NCI-H526 (cell line): ENCODE measurements around the gene NFILZ.

Source experiments
- DNase-seq, 2 experiments: peaks; one replicate each; lab custom pipeline; 2025; lab: John Stamatoyannopoulos, UW

NFILZ gene

GRCh38 chr19:8629996-8630683 lies at the start of gene NFILZ:
Gene NFILZ, plus strand, starts transcription at chr19:8630633. Its CDS starts 46,133 bp downstream, at chr19:8676766.
- DNase-seq = no peak

DNA sequence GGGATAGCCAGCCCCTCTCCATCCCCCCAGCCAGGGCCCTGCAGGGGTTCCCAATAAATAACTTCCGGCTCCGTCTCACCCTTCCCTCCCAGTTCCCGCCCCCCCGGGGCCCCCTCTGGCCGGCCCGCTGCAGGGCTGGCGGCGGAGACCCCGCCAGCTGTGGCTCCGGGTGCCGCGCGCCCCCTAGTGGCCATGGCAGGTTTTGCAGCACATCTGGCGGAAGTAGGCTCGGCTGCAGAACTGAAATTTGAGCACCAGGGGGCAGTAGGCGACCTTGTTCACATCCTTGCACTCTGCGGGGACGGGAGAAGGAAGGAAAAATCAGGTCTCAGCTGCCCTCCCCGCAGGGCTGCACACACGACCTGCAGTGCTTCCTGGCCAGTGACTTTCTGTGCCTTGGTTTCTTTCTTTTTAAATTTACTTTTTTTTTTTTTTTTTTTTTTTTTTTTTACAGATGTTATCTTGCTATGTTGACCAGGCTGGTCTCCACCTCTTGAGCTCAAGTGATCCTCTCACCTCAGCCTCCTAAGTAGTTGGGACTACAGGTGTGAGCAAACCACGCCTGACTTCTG lies 49.6 kb upstream of the NFILZ start:
- peak in 1 of 2 experiments; percentile 58 for DNase-seq

DNA sequence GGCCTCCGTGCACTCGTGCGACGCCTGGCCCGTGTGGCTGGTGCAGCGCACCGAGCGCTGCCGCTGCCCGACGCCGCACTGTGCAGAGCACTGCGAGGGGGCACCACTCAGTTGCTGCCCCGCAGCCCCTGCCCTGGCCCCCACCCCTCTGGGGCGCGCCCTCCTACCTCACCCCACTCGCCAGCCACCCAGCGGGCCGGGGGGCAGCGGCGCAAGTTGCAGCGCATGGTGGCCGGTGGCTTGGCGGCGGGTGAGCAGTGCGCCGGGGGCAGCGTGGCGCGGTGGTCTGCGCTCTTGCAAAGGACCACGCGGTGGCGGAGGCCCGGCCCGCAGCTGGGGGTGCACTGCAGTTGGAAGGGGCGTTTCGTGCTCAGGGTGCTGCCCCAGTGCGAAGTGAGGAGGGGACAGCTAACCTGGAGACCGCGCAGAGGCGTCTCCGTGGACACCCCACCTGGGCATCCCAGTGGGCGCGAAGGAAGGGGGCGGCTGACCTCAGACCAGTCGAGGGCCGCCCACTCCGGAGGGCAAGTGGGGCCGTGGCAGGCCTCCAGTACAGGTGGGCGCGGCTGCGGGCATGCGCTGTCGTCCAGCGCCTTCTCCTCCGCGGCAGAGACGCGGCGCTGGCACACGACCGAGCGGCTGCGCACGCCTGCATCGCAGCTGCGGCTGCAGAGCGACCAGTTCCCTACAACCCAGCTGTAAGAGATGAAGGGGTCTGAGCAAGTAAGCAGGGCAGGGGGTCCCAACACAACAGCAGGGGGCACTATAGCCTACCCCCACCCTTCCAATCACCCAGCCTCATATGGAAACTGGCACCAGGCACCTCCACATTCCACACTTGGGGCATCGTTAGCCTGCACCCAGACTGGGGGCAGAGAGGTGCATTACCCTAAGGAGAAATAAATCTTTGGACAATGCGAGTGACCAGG lies 45.2 kb upstream of the NFILZ start:
- DNase-seq = no peak

GRCh38 chr19:8585894-8586750 lies 44.3 kb upstream of the NFILZ start:
- peak; percentile 11 to 44 for DNase-seq

GRCh38 chr19:8589177-8589714 lies 41.2 kb upstream of the NFILZ start:
- DNase-seq = no peak

GRCh38 chr19:8592231-8593009 lies 38.0 kb upstream of the NFILZ start:
- DNase-seq = peak in 1 of 2 experiments; percentile 48

DNA sequence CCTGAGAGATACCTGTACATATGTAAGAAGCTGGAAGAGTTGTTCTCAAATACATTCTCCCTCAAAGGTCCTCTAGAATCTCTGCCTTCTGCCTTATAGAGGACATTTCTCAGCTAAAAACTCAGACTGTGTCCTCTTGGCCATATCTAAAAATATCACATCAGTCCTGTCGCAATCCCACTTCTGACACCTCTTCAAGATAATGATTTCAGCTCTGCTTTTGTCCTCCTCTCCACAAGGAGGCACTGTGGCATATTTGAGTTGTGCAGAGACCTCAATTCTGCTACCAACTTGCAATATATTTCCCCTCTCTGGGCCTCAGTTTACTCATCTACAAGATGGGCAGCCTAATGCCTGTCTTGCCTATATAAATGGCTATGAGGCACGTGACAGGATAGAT lies 36.5 kb upstream of the NFILZ start:
- DNase-seq = no peak

GRCh38 chr19:8595651-8596050 lies 34.8 kb upstream of the NFILZ start:
- no peak for DNase-seq

DNA sequence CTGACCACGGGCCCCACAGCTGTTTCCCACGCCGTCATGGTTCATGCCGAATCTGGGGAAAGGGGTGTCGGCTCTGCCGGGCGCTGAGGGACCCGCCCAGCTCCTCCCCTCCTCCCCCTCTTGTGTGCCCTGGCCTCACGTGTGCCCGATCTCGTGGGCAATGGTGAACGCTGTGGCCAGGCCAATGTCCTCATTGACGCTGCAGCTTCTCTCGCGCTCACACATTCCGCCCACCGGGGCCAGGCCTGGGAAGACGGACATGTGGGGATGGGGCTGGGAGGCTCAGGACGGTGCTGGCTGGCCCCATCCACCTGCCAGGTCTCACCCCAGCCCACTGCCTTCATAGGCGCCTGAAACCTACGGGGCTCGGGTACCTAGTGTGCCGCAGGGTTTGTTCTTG lies 34.3 kb upstream of the NFILZ start:
- DNase-seq = no peak

DNA sequence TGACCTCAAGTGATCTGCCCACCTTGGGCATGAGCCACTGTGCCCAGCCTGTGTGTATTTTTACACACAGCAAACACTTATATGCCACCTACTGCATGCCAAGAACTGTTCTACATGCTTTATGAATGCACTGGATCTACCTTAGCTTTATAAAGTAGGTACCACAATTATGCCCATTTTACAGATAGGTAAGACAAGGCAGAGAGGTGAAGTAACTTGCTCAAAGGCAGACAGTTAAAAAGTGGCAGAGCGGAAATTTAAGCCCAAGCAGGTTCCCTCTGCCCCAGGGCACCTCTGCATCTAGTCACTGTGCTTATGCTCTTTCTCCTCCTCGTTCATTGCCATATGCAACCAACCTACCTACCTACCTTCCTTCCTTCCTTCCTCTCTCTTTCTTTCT lies 30.4 kb upstream of the NFILZ start:
- no peak for DNase-seq

DNA sequence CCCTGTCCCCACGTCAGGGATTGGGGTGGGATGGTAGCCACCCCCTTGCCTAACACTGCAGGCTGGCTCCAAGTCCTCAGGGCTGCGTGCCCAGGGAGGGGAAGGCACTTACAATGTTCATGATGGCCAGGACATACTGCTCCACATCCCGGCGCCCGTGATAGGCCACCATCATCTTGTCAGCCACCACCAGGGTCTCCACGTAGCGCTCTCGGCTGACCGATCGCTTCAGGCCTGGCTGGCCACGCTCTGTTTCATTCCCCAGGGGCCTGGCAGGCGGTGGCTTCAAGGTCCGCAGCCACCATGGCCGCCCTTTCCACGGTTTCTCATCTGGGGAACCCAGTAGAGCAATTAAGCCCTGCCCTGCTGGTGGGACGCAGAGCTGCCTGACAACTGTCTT lies 29.6 kb upstream of the NFILZ start:
- DNase-seq = no peak

GRCh38 chr19:8601796-8602195 lies 28.6 kb upstream of the NFILZ start:
- no peak for DNase-seq

DNA sequence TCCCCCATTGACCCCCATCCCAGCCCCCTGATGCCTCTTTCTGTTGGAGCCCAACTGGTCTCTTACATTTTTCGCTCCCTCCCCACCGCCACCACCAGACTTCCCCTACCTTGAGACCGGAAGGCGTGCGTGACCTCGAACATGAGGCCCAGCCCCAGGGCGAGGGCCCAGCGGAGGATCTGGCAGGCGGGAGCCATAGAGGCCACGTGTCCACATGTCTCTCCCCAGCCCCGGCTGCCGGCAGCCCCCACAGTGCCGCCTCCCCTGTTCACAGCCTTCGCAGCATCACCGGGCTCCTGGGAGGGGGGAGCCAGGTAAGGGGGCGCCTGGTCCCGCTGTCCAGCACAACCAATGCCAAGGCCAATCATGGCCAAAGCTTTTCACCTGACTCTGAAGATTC lies 24.9 kb upstream of the NFILZ start:
- DNase-seq = no peak

DNA sequence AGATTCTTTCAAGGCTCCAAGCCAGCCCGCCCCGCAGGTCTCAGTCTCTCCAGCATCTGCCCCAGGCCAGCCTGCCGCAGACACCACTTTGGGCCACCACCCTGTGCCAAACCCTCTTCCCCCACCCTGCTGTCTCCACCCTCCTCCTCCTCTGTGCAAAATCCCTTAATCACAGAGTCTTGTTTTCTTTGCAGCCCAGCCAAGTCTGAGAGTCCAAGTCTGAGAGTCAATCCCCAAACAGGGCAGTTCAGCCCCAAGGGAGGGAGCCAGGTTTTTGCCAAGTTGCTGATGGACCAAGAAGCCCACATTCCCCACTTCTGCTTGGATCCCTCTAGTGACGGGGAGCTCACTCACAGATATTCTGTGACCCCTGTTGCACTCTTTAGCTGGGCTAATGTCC lies 23.0 kb upstream of the NFILZ start:
- DNase-seq = no peak

DNA sequence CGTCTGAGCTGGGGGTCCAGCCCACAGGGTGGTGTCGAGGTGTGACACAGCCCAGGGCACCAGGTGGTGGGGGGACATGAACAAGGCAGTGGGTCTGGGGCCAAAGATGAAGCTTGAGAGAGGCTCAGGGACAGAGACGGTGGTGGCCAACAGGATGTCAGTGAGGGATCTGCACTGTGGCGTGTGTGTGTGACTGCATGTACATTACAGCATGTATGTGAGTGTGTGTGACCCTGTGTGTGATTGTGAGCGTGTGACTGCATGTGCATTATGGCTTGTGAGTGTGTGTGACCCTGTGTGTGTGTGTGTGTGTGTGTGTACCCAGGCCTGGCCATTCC lies 21.5 kb upstream of the NFILZ start:
- DNase-seq = no peak

DNA sequence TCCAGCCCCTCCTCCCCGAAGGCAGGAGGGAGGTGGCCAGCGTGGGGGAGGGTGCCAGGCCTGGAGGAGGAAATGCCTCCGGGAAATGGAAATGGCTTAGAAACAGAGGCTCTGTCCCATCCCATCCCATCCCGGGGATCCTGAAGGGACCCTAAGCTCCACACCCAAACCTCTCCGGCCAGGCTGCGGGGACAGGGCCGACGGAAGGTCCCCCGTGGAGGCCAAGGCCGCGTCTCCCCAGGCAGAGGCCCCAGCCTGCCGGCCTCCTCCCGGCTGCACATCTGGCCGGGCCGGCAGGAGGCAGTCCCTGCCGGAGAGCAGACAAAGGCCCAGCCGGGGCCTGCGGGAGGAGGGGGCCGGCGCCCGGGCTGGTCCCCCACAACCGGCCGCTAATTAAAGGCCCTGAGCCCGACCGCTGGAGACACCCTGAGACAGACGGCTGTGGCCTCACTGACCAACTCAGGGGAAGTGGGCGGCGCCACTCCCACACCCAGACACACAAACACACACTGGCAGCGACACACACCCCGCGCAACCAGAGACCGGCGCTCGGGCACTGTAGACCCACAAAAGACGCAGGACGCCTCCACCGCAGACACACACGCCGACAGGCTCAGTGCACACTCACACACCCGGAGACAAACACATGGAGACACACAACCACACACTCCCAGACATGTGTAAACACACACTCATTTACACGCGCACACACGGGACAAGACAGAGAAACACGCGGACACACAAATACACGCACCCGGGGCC lies 21.0 kb upstream of the NFILZ start:
- DNase-seq = no peak

GRCh38 chr19:8610041-8610935 lies 20.1 kb upstream of the NFILZ start, which contains the start of gene ADAMTS10:
Gene ADAMTS10, minus strand, starts transcription at chr19:8610715. Its CDS starts 5,005 bp downstream, at chr19:8605710.
- DNase-seq = no peak

- DNase-seq = no peak
Observed at GRCh38 chr19:8610936-8611300, 19.5 kb upstream of the NFILZ start.

GRCh38 chr19:8611391-8611876 lies 19.0 kb upstream of the NFILZ start:
- DNase-seq = no peak
